ENCODE measurements around the gene UBE3A.

DNA sequence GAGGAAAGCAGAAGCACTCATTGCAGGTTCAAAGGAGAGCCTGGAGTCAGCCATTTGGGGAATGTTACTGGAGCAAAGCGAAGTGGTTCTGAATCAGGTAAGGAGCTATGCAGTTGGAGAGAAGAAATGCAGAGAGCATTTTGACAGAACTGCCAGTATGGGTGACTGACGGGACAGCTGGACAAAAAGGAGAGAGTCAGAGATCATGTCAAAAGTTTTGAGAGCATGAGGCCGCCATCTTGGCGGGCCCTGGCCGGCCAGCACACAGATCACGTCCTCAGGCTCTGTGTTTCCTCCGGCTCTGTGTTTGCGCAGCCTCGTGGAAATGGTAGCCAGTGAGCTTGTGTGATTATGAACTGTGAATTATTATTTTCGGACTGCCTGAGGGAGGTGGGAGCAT, 29.8 kb upstream of the UBE3A start:
- TF ChIP-seq POLR2A (IDR thresholded peaks at IDR 0.05) (no peak), EP300 (IDR thresholded peaks at IDR 0.05) (no peak)
- TF ChIP-seq, protein P1, sequence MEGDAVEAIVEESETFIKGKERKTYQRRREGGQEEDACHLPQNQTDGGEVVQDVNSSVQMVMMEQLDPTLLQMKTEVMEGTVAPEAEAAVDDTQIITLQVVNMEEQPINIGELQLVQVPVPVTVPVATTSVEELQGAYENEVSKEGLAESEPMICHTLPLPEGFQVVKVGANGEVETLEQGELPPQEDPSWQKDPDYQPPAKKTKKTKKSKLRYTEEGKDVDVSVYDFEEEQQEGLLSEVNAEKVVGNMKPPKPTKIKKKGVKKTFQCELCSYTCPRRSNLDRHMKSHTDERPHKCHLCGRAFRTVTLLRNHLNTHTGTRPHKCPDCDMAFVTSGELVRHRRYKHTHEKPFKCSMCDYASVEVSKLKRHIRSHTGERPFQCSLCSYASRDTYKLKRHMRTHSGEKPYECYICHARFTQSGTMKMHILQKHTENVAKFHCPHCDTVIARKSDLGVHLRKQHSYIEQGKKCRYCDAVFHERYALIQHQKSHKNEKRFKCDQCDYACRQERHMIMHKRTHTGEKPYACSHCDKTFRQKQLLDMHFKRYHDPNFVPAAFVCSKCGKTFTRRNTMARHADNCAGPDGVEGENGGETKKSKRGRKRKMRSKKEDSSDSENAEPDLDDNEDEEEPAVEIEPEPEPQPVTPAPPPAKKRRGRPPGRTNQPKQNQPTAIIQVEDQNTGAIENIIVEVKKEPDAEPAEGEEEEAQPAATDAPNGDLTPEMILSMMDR (IDR thresholded peaks at IDR 0.05), result no peak
